GM12864 (cell line): ENCODE measurements around the gene AFDN.

Source experiments
- DNase-seq: peaks from one replicate; pipeline ENCODE4 v3.0.0-alpha.2; 2011; ENCODE audit warnings: low read depth
- H3K4me3 ChIP-seq: 2 replicates; pipeline ENCODE4 v1.5.1; 2011; ENCODE audit warnings: mild to moderate bottlenecking, low read depth, low read length, control low read depth
- CTCF ChIP-seq: IDR thresholded peaks from 2 replicates; pipeline ENCODE4 v1.5.1; 2011; ENCODE audit warnings: low read depth, mild to moderate bottlenecking, moderate library complexity, low read length, control low read depth, inconsistent platforms; ENCODE audit errors: missing control alignments

The AFDN gene

DNA sequence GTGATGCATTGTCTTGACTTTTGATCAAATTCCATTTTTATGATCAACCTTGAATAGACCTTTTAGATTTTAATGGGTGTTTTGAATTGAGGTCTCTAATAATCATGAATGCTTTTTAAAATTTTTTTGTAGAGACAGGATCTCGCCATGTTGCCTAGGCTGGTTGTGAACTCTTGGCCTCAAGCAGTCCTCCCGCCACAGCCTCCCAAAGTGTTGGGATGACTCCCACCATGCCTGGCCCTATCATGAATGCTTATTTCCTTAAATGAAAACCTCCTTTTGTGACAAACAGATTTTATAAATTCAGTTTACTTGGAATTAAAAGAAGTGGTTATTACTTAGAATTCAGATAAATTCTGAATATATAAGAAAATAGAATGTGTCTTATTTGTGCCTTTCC, 110.6 kb downstream of the AFDN start:
- DNase-seq, result no peak
- TF ChIP-seq CTCF, result no peak
- H3K4me3 ChIP-seq, result no peak overlapping the region

- H3K4me3 ChIP-seq, result no peak overlapping the region
- DNase-seq, result no peak
- TF ChIP-seq CTCF, result no peak
Observed at GRCh38 chr6:167937948-167938911, 111.5 kb downstream of the AFDN start.

DNA sequence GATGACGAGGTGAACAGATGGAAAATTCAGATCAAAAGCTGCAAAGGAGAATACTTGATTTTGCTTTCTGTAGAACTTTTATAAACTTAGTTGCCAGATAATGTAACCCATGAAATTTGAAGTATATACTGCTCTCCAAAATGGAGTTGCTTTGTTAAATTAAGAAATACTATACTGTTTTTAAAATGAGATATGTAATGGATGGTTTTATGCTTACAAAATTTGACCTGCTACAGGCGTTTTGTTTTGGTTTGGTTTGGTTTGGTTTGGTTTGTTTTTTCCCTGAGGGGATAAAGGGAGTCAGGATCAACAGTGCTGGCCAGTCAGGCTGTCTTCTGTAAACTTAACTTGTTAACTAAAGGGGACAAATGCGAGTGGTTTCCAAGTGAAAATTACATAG, 115.1 kb downstream of the AFDN start:
- no peak for DNase-seq
- H3K4me3 ChIP-seq, result no peak overlapping the region
- TF ChIP-seq CTCF, result no peak

DNA sequence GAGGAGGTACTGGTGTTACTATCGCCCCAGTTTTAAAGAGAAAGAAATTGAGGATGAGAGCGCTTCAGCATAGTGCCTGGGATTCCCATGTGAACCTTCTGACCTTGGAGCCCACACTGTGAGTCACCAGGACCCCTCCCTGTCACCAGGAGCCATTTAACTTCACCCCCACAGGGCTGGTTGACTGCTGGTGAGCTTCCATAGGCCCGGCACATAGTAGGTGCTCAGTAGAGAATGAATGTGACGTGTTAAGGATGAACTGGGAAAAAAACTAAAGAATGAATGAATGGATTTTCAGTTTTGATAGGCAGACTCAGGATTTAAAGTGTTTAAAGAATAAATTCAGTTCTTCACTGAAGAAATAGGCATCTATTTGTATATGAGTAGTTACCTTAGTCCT, 117.4 kb downstream of the AFDN start:
- no peak overlapping the region for H3K4me3 ChIP-seq
- TF ChIP-seq CTCF, result no peak
- DNase-seq, result no peak

DNA sequence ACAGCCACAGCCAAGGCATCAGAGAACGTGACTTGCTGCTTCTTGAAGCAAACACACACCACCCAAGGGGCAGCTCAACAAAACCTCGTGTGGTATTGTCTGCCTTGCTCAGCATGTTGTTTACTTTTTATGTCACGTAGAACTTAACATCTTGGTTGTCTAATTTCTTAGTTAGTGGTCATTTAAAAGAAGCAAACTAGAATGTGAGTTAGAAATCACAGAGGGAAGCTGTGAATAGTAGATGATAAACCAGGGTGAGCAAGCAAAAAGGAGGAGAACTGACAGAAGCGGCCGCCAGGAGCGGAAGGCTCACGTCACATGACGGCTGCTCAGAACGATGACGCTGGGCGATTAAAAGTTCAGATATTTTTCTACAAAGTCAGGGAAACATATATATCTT, 119.3 kb downstream of the AFDN start:
- H3K4me3 ChIP-seq, result no peak overlapping the region
- TF ChIP-seq CTCF, result no peak
- DNase-seq, result no peak

- no peak for DNase-seq
- no peak overlapping the region for H3K4me3 ChIP-seq
- no peak for TF ChIP-seq CTCF
Observed at GRCh38 chr6:167946604-167947003, 119.9 kb downstream of the AFDN start.

GRCh38 chr6:167947716-167948115, 121.0 kb downstream of the AFDN start:
- no peak overlapping the region for H3K4me3 ChIP-seq
- DNase-seq, result no peak
- TF ChIP-seq CTCF, result no peak
